CD14-positive monocyte (primary cell): Measurements from ENCODE around the gene CLEC4G. TPM values are rescaled to one million over a fixed set of nuclear protein-coding genes. Genes with fewer than 3 reads are reported as not detected.

ENCODE experiments used
- DNase-seq, 3 donors: peaks; one replicate each; pipeline ENCODE4 v3.0.0-alpha.2; 2011 to 2022
- H2AFZ ChIP-seq: 2 replicates; pipeline ENCODE4 v1.6.0; 2012; ENCODE audit warnings: mild to moderate bottlenecking, low read depth, low read length, inconsistent platforms; ENCODE audit not compliant: insufficient read depth, poor library complexity, severe bottlenecking
- H3K27ac ChIP-seq, 2 donors: 1 replicate in 1 of 2; 2 replicates in 1 of 2; pipeline ENCODE4 v1.5.1; 2012 to 2013; ENCODE audit warnings: low read length in 2 of 2, control low read depth in 1 of 2, inconsistent platforms in 1 of 2, low read depth in 1 of 2, mild to moderate bottlenecking in 1 of 2
- H3K27me3 ChIP-seq, 2 donors: one replicate each; pipeline versions ENCODE4 v1.6.0 to v1.6.1; 2011 to 2013; ENCODE audit warnings: low read length in 2 of 2; ENCODE audit not compliant: control insufficient read depth in 2 of 2, insufficient read depth in 2 of 2
- H3K36me3 ChIP-seq, 2 donors: replicated peaks in 1 of 2; 1 replicate in 1 of 2; 2 replicates in 1 of 2; pipeline versions ENCODE4 v1.5.1 to v1.6.1; 2012 to 2013; ENCODE audit warnings: low read length in 2 of 2, control low read depth in 1 of 2, inconsistent platforms in 1 of 2, mild to moderate bottlenecking in 1 of 2; ENCODE audit not compliant: insufficient read depth in 2 of 2, control insufficient read depth in 1 of 2
- H3K4me1 ChIP-seq, 2 donors: 1 replicate in 1 of 2; 2 replicates in 1 of 2; pipeline versions ENCODE4 v1.5.1 to v1.6.1; 2012 to 2013; ENCODE audit warnings: low read length in 2 of 2, control low read depth in 1 of 2, inconsistent platforms in 1 of 2, mild to moderate bottlenecking in 1 of 2, moderate library complexity in 1 of 2; ENCODE audit not compliant: insufficient read depth in 2 of 2, control insufficient read depth in 1 of 2
- H3K4me2 ChIP-seq: replicated peaks from 2 replicates; pipeline ENCODE3; 2012; ENCODE audit warnings: low read length, moderate library complexity, mild to moderate bottlenecking; ENCODE audit not compliant: poor library complexity, severe bottlenecking; ENCODE audit errors: extremely low read depth
- H3K4me3 ChIP-seq, 3 experiments: fragments of 200-600 bp in 1 of 3; sonication (generic) in 1 of 3; replicated peaks in 1 of 3; 1 replicate in 2 of 3; 2 replicates in 1 of 3; pipeline ENCODE4 v1.5.1; 2011 to 2013; ENCODE audit warnings: low read length in 3 of 3, mild to moderate bottlenecking in 3 of 3, control low read depth in 2 of 3, low read depth in 2 of 3, inconsistent platforms in 1 of 3, moderate library complexity in 1 of 3
- H3K79me2 ChIP-seq: 2 replicates; pipeline ENCODE4 v1.6.0; 2012; ENCODE audit warnings: mild to moderate bottlenecking, control low read depth, inconsistent platforms, low read length, moderate library complexity; ENCODE audit not compliant: insufficient read depth
- H3K9ac ChIP-seq: 2 replicates; pipeline ENCODE4 v1.6.0; 2017; ENCODE audit warnings: low read length, mild to moderate bottlenecking; ENCODE audit not compliant: insufficient read depth, poor library complexity, severe bottlenecking
- H3K9me3 ChIP-seq, 2 donors: replicated peaks in 1 of 2; 1 replicate in 1 of 2; 2 replicates in 1 of 2; pipeline versions ENCODE4 v1.5.1 to v1.6.1; 2012 to 2013; ENCODE audit warnings: low read length in 2 of 2, control low read depth in 1 of 2; ENCODE audit not compliant: control insufficient read depth in 1 of 2, insufficient read depth in 1 of 2
- H4K20me1 ChIP-seq: 2 replicates; pipeline ENCODE4 v1.6.0; 2012; ENCODE audit warnings: mild to moderate bottlenecking, low read length, control low read depth, moderate library complexity; ENCODE audit not compliant: insufficient read depth
- H3K27ac Mint-ChIP-seq, 7 donors: one replicate each; pipeline ENCODE4 v1.8.0; 2020; ENCODE audit warnings: mild to moderate bottlenecking in 7 of 7, mixed read lengths in 7 of 7, moderate library complexity in 6 of 7, inconsistent platforms in 2 of 7
- H3K27me3 Mint-ChIP-seq, 3 donors: one replicate each; pipeline ENCODE4 v1.8.0; 2021 to 2022; ENCODE audit warnings: low read depth in 3 of 3, mild to moderate bottlenecking in 3 of 3, mixed read lengths in 3 of 3, moderate library complexity in 3 of 3, inconsistent platforms in 1 of 3
- H3K36me3 Mint-ChIP-seq, 2 donors: one replicate each; pipeline ENCODE4 v1.8.0; 2020; ENCODE audit warnings: mixed read lengths in 2 of 2, inconsistent platforms in 1 of 2, mild to moderate bottlenecking in 1 of 2
- H3K4me1 Mint-ChIP-seq: one replicate; pipeline ENCODE4 v1.8.0; 2020; ENCODE audit warnings: mild to moderate bottlenecking, mixed read lengths
- H3K4me3 Mint-ChIP-seq, 2 donors: one replicate each; pipeline ENCODE4 v1.8.0; 2020; ENCODE audit warnings: mild to moderate bottlenecking in 2 of 2, mixed read lengths in 2 of 2, moderate library complexity in 1 of 2
- H3K9me3 Mint-ChIP-seq, 7 donors: one replicate each; pipeline ENCODE4 v1.8.0; 2020 to 2022; ENCODE audit warnings: mixed read lengths in 7 of 7, mild to moderate bottlenecking in 6 of 7, moderate library complexity in 6 of 7, inconsistent platforms in 2 of 7
- WGBS: methylation state at CpG from one replicate; pipeline ENCODE4 v1.1.5; 2013; ENCODE audit warnings: missing lambda C conversion rate; ENCODE audit not compliant: insufficient coverage; 5-methylcytosine and 5-hydroxymethylcytosine counted together
- intact Hi-C, 2 donors: fragments of 100-400 bp; cut with micrococcal nuclease; formaldehyde crosslinking; loops; one replicate each; pipeline versions ENCODE4 v1.15.0 to v1.15.1; 2023
- polyA plus RNA-seq, 3 donors: library from polyadenylated mRNA; depleted of rRNA in 1 of 3; unstranded in 2 of 3; stranded (reverse) in 1 of 3; fragments of 300-500 nt in 2 of 3; fragments of >200 nt in 1 of 3; fragmentation: Illumina TruSeq in 2 of 3; gene quantifications; 1 replicate in 2 of 3; 2 replicates in 1 of 3; pipeline ENCODE4 v1.2.3, GENCODE V29; 2012 to 2021
- TF ChIP-seq, protein P1 (sequence below): fragments of 200-600 bp; IDR thresholded peaks from one replicate; pipeline ENCODE4 v1.8.0; 2022; ENCODE audit warnings: antibody characterized with exemption, mild to moderate bottlenecking

The CLEC4G gene
- polyA plus RNA-seq, 3 donors = 4.7 to 7.9 (median 7.1) TPM

GRCh38 chr19:7775761-7776160 is 43.9 kb upstream of the CLEC4G start:
- H3K9me3 ChIP-seq = no peaks in the 10 kb centered on the region

GRCh38 chr19:7773841-7774240 is 41.9 kb upstream of the CLEC4G start:
- Histone ChIP-seq H3K79me2 (no peaks in the 10 kb centered on the region), H3K36me3 (no peaks in the 10 kb centered on the region), H3K27me3 (no peaks in the 10 kb centered on the region), H3K9ac (no peak overlapping the region), H3K9me3 (no peaks in the 10 kb centered on the region), H2AFZ (no peak overlapping the region), H3K4me2 (no peak overlapping the region), H3K4me3 (no peak overlapping the region), H3K4me1 (peaks cover 41 to 50% of the 10 kb centered on the region in 2 donors), H4K20me1 (no peaks in the 10 kb centered on the region), H3K27ac (no peak overlapping the region)
- H3K4me1 Mint-ChIP-seq = peaks cover 46% of the 10 kb centered on the region
- no peak for DNase-seq
- H3K4me3 Mint-ChIP-seq = no peak overlapping the region
- no peaks in the 10 kb centered on the region for H3K36me3 Mint-ChIP-seq
- H3K27ac Mint-ChIP-seq = peak overlapping the region in 1 of 7 donors; percentile 37
- 86% methylated on average over 3 of the region's 9 CpGs for WGBS
- peaks cover 0 to 8% (median 5%) of the 10 kb centered on the region in 3 donors for H3K27me3 Mint-ChIP-seq
- intact Hi-C loops = no loop called here
- TF ChIP-seq, protein P1, sequence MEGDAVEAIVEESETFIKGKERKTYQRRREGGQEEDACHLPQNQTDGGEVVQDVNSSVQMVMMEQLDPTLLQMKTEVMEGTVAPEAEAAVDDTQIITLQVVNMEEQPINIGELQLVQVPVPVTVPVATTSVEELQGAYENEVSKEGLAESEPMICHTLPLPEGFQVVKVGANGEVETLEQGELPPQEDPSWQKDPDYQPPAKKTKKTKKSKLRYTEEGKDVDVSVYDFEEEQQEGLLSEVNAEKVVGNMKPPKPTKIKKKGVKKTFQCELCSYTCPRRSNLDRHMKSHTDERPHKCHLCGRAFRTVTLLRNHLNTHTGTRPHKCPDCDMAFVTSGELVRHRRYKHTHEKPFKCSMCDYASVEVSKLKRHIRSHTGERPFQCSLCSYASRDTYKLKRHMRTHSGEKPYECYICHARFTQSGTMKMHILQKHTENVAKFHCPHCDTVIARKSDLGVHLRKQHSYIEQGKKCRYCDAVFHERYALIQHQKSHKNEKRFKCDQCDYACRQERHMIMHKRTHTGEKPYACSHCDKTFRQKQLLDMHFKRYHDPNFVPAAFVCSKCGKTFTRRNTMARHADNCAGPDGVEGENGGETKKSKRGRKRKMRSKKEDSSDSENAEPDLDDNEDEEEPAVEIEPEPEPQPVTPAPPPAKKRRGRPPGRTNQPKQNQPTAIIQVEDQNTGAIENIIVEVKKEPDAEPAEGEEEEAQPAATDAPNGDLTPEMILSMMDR = no peak
- peaks cover 0 to 1% (median 0%) of the 10 kb centered on the region in 7 donors for H3K9me3 Mint-ChIP-seq

More at GRCh38 chr19:7775761-7776160, 43.9 kb upstream of the CLEC4G start:
- Histone ChIP-seq H3K4me1 (peaks cover 41 to 50% of the 10 kb centered on the region in 2 donors), H3K27ac (no peak overlapping the region), H3K79me2 (no peaks in the 10 kb centered on the region), H3K9ac (no peak overlapping the region), H4K20me1 (no peaks in the 10 kb centered on the region), H2AFZ (no peak overlapping the region), H3K27me3 (no peaks in the 10 kb centered on the region), H3K4me2 (no peak overlapping the region), H3K36me3 (no peaks in the 10 kb centered on the region), H3K4me3 (no peak overlapping the region)
- H3K27ac Mint-ChIP-seq = peak overlapping the region in 1 of 7 donors; percentile 6
- peaks cover 0 to 2% (median 0%) of the 10 kb centered on the region in 7 donors for H3K9me3 Mint-ChIP-seq
- intact Hi-C loops = no loop called here
- WGBS = 94% methylated on average over 6 of the region's 9 CpGs
- H3K4me3 Mint-ChIP-seq = no peak overlapping the region
- TF ChIP-seq, protein P1 = no peak
- peaks cover 0 to 6% (median 5%) of the 10 kb centered on the region in 3 donors for H3K27me3 Mint-ChIP-seq
- peaks cover 49% of the 10 kb centered on the region for H3K4me1 Mint-ChIP-seq
- H3K36me3 Mint-ChIP-seq = no peaks in the 10 kb centered on the region
- DNase-seq = no peak
